HG02884 (cell line): ENCODE data around the gene GAP43.
"Not testable (repeated sequence)": the region's sequence is repeated elsewhere in the genome, so short reads cannot be mapped to it uniquely, and the experiment has no call there.

Source experiments
- ATAC-seq: cut with Tn5 transposase; IDR thresholded peaks from one replicate; pipeline ENCODE4 v1.9.1; 2021; ENCODE audit warnings: mild to moderate bottlenecking, moderate library complexity; ENCODE audit not compliant: unreplicated experiment

Gene GAP43

GRCh38 chr3:115741650-115742049, 118.3 kb downstream of the GAP43 start:
- ATAC-seq, result no peak

GRCh38 chr3:115744516-115744915, 121.2 kb downstream of the GAP43 start:
- ATAC-seq, result not testable (repeated sequence)

GRCh38 chr3:115752978-115753377, 129.7 kb downstream of the GAP43 start:
- ATAC-seq, result not testable (repeated sequence)

GRCh38 chr3:115758076-115758763, 134.9 kb downstream of the GAP43 start:
- ATAC-seq, result no peak

DNA sequence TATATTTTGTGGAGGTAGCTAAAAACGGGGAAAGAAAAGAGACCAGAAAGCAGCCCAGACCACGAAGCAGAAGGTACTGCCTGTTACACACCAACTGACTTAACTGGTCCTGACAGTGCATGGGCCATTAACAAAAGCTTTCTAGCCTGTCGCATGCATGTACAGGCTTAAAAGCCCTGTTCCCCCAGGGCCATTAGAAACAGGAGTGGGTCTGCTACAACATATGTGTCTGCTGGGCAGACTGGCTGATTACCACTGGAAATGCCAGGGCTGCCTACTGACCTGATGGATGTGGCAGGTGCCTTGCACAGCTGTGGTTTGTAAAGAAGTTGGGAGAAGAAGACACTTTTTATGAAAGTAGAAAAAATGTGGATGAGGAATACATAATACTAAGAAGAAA, 137.4 kb downstream of the GAP43 start:
- no peak for ATAC-seq

GRCh38 chr3:115761927-115762305, 138.6 kb downstream of the GAP43 start:
- no peak for ATAC-seq

DNA sequence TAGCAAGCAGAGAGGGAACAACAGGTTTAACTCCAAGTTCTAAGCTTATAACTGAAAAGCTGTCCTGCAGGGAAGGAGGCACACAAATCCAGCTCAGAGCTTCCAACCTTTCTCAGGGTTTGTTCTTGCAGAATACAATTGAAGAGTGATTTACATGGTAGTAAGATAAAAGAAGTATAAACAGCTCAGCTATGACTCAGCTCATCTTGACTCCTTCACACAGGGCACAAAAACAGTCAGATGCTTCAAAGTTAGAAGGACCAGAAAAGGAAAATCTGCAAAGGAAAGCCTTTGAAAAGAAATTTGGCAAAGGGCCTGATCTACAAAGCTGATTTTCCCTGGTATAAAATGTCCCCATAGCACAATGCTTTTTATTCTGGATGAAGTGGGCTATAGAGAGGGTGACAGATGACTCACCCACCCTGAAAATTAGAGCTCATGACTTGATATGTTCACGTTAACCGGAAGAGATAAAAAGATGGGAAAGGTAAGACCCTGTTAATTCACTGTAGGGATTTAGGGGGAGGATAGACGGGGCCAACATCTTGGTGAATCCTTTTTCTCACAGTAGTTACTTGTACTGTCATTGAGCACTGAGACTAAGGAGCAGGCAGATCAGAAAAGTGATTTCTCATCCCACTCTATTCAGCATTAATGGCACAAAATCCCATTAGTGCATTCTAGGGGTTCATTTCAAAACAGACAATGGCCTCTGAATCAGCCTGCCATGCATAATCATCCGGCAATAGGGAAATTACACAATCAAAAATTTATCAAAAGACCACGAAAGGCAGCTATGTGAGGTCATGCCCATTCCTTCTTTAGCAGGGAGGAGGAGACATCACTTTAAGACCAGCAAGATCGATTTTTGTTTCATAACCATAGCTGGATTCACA, 143.5 kb downstream of the GAP43 start:
- ATAC-seq, result no peak

DNA sequence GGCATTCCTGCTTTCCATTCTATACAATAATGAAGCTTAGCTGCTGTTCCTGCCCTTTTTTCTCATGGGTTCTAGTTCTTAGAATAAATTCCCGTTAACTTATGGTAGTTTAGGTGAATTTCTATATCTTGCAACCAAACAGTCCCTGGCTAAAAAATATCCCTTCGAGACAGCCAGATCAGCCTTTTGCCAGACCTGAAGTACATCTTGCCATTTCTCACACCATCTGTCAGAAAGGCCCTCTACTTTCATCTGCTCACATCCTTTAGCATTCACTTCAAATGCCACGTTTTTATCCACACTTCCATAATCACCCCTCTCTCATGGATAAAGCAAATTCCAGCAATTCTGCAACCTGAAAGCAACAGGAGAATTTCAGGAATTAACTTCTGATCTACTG, 145.4 kb downstream of the GAP43 start:
- ATAC-seq, result no peak
